ENCODE measurements around the gene IDH3B. TPM values are rescaled to one million over a fixed set of nuclear protein-coding genes. Genes with fewer than 3 reads are reported as not detected.

The IDH3B gene
- total and polyA plus RNA-seq, 9 of the 15 experiments (the other 6 are each of a cell fraction or from before 2014, with no cell fraction given): 91.7 to 224 (median 155) TPM

DNA sequence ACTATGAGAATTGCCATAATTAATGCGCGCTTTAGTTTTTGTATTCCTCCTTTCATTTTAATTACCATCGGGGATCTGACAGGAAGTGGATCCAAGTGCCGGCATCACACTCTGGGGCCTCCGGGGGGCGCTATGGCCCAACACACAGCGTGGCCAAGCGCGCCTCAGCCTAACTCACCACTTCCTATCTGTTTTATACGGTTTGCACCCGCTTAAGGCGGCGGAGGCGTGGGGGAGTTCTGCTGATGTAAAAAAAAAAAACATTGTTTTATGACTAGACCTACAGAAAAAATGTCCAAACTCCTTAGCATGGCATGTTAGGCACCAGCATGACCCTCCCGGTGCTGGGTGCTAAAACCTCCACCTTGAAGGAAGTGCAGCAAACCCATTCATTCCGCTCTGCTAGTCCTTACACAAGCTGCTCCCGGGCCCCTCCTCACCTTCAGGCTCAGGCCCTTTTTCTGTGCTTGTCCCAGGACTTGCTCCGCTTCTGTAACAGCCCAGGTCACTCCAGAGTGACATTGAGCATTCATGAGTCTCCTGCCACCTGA is 24.1 kb upstream of the IDH3B start (continued):
- TF ChIP-seq, protein P1, sequence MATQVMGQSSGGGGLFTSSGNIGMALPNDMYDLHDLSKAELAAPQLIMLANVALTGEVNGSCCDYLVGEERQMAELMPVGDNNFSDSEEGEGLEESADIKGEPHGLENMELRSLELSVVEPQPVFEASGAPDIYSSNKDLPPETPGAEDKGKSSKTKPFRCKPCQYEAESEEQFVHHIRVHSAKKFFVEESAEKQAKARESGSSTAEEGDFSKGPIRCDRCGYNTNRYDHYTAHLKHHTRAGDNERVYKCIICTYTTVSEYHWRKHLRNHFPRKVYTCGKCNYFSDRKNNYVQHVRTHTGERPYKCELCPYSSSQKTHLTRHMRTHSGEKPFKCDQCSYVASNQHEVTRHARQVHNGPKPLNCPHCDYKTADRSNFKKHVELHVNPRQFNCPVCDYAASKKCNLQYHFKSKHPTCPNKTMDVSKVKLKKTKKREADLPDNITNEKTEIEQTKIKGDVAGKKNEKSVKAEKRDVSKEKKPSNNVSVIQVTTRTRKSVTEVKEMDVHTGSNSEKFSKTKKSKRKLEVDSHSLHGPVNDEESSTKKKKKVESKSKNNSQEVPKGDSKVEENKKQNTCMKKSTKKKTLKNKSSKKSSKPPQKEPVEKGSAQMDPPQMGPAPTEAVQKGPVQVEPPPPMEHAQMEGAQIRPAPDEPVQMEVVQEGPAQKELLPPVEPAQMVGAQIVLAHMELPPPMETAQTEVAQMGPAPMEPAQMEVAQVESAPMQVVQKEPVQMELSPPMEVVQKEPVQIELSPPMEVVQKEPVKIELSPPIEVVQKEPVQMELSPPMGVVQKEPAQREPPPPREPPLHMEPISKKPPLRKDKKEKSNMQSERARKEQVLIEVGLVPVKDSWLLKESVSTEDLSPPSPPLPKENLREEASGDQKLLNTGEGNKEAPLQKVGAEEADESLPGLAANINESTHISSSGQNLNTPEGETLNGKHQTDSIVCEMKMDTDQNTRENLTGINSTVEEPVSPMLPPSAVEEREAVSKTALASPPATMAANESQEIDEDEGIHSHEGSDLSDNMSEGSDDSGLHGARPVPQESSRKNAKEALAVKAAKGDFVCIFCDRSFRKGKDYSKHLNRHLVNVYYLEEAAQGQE (IDR thresholded peaks at IDR 0.05; ENCODE audit: borderline replicate concordance): peak; percentile 58; the same call in 1 of the 2 replicates
- TF ChIP-seq, protein P1 (CRISPR knock-in tag; IDR thresholded peaks at IDR 0.05; ENCODE audit: low read depth): no peak
- TF ChIP-seq CHD4 (IDR thresholded peaks at IDR 0.05; ENCODE audit: insufficient read depth, insufficient replicate concordance, low read depth, low read length, poor library complexity, severe bottlenecking) (no peak), MAZ (CRISPR knock-in tag; conservative IDR thresholded peaks at IDR 0.05 in 1 of 2, IDR thresholded peaks at IDR 0.05 in 1 of 2) (0 out of 4 replicates have a peak, but pooled peaks of 1 of the 2 experiments have one; percentile 32), ZNF3 (CRISPR knock-in tag; IDR thresholded peaks at IDR 0.05) (no peak), RAD21 (CRISPR knock-in tag; conservative IDR thresholded peaks at IDR 0.05 in 1 of 2, IDR thresholded peaks at IDR 0.05 in 1 of 2) (peak; percentile 65 to 80), SMC3 (conservative IDR thresholded peaks at IDR 0.05; ENCODE audit: insufficient read depth, low read depth, low read length) (peak; percentile 64), GABPA (tag; conservative IDR thresholded peaks at IDR 0.05; ENCODE audit: low read depth) (0 out of 2 replicates have a peak, but pooled peaks have one; percentile 31), MYC (IDR thresholded peaks at IDR 0.05; ENCODE audit: low read depth, low read length) (peak; percentile 59; the same call in 1 of the 2 replicates), MYC (CRISPR knock-in tag; IDR thresholded peaks at IDR 0.05; ENCODE audit: borderline replicate concordance, low read depth) (no peak), L3MBTL2 (IDR thresholded peaks at IDR 0.05) (0 out of 2 replicates have a peak, but pooled peaks have one; percentile 15)
- TF ChIP-seq, protein P2, sequence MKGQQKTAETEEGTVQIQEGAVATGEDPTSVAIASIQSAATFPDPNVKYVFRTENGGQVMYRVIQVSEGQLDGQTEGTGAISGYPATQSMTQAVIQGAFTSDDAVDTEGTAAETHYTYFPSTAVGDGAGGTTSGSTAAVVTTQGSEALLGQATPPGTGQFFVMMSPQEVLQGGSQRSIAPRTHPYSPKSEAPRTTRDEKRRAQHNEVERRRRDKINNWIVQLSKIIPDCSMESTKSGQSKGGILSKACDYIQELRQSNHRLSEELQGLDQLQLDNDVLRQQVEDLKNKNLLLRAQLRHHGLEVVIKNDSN (CRISPR knock-in tag; IDR thresholded peaks at IDR 0.05): no peak

Data from K562 (cell line).